ENCODE data around the gene ATXN1. TPM values are rescaled to one million over a fixed set of nuclear protein-coding genes. Genes with fewer than 3 reads are reported as not detected.

ATXN1 gene
- polyA plus RNA-seq, 2 of the 4 experiments (the other 2 are of a cell fraction), result 2.9 to 8.3 TPM

- Histone ChIP-seq H3K4me3 (no peak overlapping the region), H3K4me2 (peak overlapping the region; percentile 57), H3K4me1 (peaks cover 7% of the 10 kb centered on the region; the same call in 2 of the 3 replicates), H3K9me3 (no peaks in the 10 kb centered on the region), H3K27ac (no peak overlapping the region)
- no peak for ATAC-seq
- ChIA-PET CTCF (interaction anchor here (1.4 kb wide), 1 partner anchor 88 kb away, joined by 4 read pairs; no protein-coding TSS in a partner anchor), POLR2A (no interaction called here)
- no peak for FAIRE-seq
- WGBS (ENCODE audit: missing lambda C conversion rate), result 65% methylated on average over 6 of the region's 6 CpGs
- no peak for DNase-seq (ENCODE audit: low read depth in 1 of 2, low spot score in 1 of 2)
- no peak for TF ChIP-seq ZC3H11A (IDR thresholded peaks at IDR 0.05)
- no peak for TF ChIP-seq ESRRA (IDR thresholded peaks at IDR 0.05; ENCODE audit: borderline replicate concordance, low read length)
- TF ChIP-seq HOXA7 (CRISPR knock-in tag; IDR thresholded peaks at IDR 0.05), result no peak
- no peak for TF ChIP-seq TFCP2L1 (CRISPR knock-in tag; IDR thresholded peaks at IDR 0.05)
- TF ChIP-seq JUNB (IDR thresholded peaks at IDR 0.05), result no peak
- TF ChIP-seq ZSCAN20 (CRISPR knock-in tag; IDR thresholded peaks at IDR 0.05), result no peak
- TF ChIP-seq PBX3 (IDR thresholded peaks at IDR 0.05), result no peak
- TF ChIP-seq HMGXB4 (CRISPR knock-in tag; IDR thresholded peaks at IDR 0.05; ENCODE audit: borderline replicate concordance), result no peak
- TF ChIP-seq HOXB5 (CRISPR knock-in tag; IDR thresholded peaks at IDR 0.05), result no peak
- TF ChIP-seq TP53 (CRISPR knock-in tag; IDR thresholded peaks at IDR 0.05), result no peak
- TF ChIP-seq CBX2 (IDR thresholded peaks at IDR 0.05; ENCODE audit: borderline replicate concordance, low read depth), result no peak
- no peak for TF ChIP-seq POLR2AphosphoS2 (conservative IDR thresholded peaks at IDR 0.05; ENCODE audit: low read length)
- no peak for TF ChIP-seq CHD2 (IDR thresholded peaks at IDR 0.05; ENCODE audit: low read length, partially characterized antibody)
- TF ChIP-seq NFE2L2 (conservative IDR thresholded peaks at IDR 0.05; ENCODE audit: low read length), result no peak
These were observed 339.7 kb downstream of the ATXN1 start for GRCh38 chr6:16421462-16421960.

DNA sequence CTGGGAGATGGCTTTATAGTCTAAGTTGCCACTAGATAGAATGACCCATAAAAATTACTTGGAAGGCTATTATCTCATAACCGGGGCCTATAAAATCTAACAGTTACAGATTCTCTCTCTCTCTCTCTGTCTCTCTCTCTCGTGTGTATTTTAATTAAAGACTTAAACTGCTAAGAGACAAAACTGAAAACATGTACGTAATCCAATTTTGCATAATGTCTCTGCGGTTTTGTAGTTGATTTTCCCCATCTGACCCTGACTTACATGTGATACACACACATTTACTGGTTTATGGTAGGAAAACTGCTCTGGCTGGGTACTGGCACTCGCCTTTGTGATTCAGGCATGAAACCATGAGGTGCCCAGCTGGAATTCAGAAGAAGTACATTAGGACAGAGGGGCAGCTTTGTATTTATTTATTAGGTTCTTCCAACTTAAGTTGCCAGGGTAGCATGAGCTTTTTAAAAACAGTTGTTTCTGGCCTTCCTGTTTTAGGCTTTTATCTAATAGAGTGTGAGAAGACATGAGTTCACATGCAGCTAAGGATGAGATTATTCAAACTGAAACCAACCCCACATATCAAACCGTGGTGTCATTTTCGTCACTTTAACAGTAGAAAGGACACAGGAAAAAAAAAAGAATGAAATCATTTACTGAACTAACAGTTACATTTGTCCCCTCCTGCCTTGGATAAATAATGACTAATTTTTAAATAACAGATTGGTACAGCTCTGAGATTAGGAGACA, 340.4 kb downstream of the ATXN1 start:
- ChIA-PET CTCF (interaction anchor here (0.8 to 1.4 kb wide), 2 partner anchors 18 to 88 kb away, joined by 3 to 4 read pairs; no protein-coding TSS in a partner anchor), POLR2A (no interaction called here)
- FAIRE-seq (no peak), DNase-seq (ENCODE audit: low read depth in 1 of 2, low spot score in 1 of 2) (no peak), ATAC-seq (no peak)
- Histone ChIP-seq H3K4me2 (peak overlapping the region; percentile 57), H3K4me1 (peaks cover 7% of the 10 kb centered on the region; the same call in 2 of the 3 replicates), H3K27ac (no peak overlapping the region), H3K4me3 (no peak overlapping the region), H3K9me3 (no peaks in the 10 kb centered on the region)
- WGBS (ENCODE audit: missing lambda C conversion rate), result 63% methylated on average over 7 of the region's 7 CpGs
- TF ChIP-seq HOXB5 (CRISPR knock-in tag; IDR thresholded peaks at IDR 0.05) (no peak), JUNB (IDR thresholded peaks at IDR 0.05) (no peak), ATOH8 (CRISPR knock-in tag; IDR thresholded peaks at IDR 0.05; ENCODE audit: low read depth) (no peak), CBX2 (IDR thresholded peaks at IDR 0.05; ENCODE audit: borderline replicate concordance, low read depth) (no peak), HDAC2 (IDR thresholded peaks at IDR 0.05) (no peak), TP53 (CRISPR knock-in tag; IDR thresholded peaks at IDR 0.05) (no peak), KDM1A (IDR thresholded peaks at IDR 0.05; ENCODE audit: low read depth) (no peak), ZSCAN20 (CRISPR knock-in tag; IDR thresholded peaks at IDR 0.05) (no peak), EHF (CRISPR knock-in tag; IDR thresholded peaks at IDR 0.05) (no peak), JUN (IDR thresholded peaks at IDR 0.05) (no peak), MYC (IDR thresholded peaks at IDR 0.05; ENCODE audit: borderline replicate concordance, low read length) (no peak), REST (IDR thresholded peaks at IDR 0.05) (no peak)
